Stimulated activated CD8-positive, alpha-beta memory T cell treated with anti-CD3 and anti-CD28 coated beads, Interleukin-7, amount 100 ng/mL, for 24 hours (primary cell): ENCODE results near the gene ARID3A.

ENCODE experiments used
- DNase-seq: peaks from one replicate; pipeline ENCODE4 v3.0.0-alpha.2; 2020; ENCODE audit warnings: low read depth

ARID3A gene

DNA sequence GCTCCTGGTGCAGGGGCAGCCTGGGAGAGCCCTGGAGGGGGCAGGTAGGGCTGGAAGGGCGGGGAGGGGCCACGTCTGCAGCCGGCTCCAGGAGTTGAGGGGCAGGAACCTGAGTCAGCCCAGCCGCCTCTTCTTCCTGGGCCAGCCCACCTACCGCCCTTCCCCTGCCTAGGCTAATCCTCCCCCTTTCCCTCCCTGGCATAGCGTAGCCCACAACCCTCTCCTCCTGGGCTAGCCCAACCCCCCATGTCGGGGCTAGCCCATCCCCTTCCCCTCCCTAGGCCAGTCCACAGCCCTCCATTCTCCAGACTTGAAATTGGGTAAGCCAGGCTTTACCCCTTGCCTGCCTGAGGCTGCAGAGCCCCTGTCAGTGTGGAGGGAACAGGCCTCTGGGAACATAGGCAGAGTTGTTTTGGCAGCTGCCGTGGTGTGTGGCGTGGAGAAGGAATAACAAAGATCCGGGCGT lies 37.7 kb downstream of the ARID3A start:
- no peak for DNase-seq

DNA sequence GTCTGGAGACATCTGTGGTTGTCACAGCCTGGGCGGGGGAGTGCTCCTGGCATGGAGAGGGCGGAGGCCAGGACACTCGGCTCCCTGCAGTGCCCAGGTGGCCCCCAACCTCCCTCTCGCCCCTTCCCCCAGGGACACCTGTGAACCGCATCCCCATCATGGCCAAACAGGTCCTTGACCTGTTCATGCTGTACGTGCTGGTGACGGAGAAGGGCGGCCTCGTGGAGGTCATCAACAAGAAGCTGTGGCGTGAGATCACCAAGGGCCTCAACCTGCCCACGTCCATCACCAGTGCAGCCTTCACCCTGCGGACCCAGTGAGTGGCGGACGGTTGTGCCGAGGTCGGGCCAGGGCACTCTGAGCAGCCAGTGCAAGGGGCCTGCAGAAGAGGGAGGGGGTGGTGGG lies 38.3 kb downstream of the ARID3A start:
- no peak for DNase-seq

- no peak for DNase-seq
Observed at GRCh38 chr19:964761-965694, 39.2 kb downstream of the ARID3A start.

GRCh38 chr19:966485-967088 lies 40.8 kb downstream of the ARID3A start:
- no peak for DNase-seq

DNA sequence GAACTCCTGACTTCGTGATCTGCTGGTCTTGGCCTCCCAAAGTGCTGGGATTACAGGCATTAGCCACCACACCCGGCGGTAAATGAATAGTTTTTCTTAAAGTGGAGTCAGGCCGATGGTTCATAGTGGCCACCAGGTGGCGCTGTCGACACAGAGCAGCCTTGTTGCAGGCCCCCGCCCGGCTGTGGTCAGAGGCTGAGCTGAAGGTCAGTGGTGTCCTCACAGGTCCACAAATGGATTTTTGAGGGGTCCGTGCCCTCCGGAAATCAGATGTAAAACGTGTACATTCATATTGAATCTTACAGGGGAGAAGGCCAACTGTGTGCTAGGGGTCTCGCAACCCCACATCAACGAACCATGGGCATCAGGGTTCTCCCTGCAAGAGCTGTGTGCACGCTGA lies 44.9 kb downstream of the ARID3A start:
- no peak for DNase-seq

DNA sequence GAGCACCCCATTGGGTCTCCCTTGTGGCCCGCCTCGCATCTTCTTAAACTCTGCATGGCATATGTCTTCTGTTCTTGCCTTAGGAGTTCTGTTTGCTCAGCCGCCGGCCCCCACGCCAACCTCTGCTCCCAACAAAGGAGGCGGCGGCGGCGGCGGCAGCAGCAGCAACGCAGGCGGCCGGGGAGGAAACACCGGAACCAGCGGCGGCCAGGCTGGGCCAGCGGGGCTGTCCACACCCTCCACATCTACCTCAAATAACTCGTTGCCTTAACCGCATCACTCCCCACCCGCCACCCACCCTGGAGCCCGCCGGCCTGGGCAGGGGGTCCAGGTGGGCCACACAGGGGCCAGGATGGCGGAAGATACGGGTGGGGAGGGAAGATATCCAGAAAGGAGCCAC lies 46.0 kb downstream of the ARID3A start:
- DNase-seq, result no peak

GRCh38 chr19:972281-972680 lies 46.4 kb downstream of the ARID3A start:
- no peak for DNase-seq

GRCh38 chr19:973726-974563 lies 48.1 kb downstream of the ARID3A start:
- no peak for DNase-seq

DNA sequence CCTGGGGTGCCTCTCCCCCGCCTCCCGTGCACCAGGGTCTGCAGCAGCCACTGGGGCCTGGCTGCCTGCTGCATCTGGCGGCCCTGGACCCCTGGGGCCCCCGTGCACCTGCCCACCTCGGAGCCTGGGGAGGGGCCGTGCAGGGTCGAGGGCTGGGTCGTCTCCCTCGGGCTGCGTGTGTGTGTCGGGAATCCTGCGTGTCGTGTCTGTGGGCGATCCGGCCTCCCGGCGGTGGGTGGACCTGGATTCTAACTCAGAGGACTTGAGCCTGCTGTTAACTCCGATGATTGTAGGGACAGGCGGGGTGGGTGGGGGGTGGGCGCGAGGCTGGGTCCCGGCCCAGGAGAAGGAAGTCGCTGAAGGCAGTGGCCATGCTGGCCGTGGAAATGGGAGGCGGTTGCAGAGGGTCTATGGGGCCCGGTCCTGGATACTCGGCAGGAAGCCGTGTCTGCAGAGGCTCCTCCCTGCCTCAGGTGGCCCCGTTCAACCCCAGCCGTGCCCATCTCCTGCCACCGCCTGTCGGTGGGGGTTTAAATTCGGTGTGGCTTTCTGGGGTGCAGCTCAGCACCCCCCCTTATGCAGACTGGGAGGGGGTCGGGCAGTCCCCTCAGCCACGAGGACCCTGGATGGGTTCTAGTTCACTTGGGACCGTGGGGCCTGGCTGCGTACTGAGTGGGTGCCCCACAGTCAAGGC lies 48.9 kb downstream of the ARID3A start:
- DNase-seq, result no peak

DNA sequence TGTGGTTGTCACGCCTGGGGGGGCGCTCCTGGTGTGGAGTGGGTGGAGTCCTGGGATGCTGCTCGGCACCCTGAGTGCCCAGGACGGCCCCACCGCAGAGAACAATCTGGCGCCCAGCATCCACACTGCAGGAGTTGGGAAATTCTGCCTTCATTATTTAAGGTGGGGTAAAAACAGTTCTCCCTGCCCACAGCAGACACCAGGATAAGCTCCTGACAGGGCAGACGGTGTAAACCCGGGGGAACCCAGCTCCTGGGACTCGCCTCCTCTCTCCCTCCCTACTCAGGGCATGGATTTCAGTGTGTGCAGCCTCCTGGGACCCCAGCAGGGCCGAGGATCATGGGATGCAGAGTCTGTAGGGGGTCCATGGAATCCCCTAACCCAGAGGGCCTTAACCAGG lies 50.6 kb downstream of the ARID3A start:
- no peak for DNase-seq

DNA sequence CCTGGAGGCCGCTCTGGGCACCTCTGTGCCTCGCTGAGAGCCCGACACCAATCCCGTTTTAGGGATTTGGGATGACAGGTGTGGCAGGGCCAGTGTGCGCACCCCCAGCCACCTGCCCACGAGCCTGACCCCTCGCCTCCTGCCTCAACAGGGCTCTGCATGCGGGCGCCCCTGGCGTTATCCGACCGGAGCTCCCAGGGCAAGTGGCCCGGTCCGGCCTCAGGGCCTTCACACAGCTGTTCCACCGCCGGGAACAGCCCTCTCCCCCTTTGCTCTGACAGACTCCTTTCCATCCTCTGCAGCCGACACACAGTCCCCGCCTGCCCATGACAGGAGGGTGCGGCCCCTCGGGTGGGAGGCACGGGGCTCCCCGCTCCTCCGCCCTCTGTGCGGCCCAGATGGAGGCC lies 51.2 kb downstream of the ARID3A start:
- DNase-seq, result no peak

- DNase-seq, result no peak
Observed at GRCh38 chr19:979318-979741, 53.5 kb downstream of the ARID3A start.

- DNase-seq, result no peak
Observed at GRCh38 chr19:980133-980998, 54.5 kb downstream of the ARID3A start.

DNA sequence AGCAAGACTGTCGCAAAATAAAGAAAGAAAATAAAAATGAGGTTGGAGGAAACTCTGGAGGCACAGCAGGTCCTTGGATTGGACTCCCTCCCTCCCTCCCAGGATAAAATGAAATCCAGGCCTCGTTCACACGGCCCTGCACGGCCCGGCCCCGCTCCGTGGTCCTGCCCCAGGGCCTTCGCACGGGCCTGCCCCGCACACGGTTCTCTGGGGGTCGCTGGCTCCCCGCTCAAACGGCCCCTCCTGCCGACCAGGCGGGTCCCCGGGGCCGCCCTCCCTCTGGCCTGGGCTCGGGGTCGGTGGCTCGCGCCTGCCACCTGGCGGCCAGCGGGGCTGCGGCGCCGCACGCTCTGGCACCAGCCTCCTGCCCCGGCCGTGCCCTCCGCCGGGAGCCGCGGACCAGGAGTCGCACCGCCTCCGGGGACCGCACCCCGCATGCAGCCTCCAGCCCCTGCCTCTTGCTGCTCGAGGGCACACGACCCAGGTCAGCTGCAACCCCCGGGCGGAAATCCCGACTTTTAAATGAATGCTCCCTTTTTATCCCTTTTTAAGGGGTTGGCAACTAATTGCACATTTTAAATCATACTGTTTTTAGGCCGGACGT lies 56.8 kb downstream of the ARID3A start:
- peak; percentile 55 for DNase-seq

DNA sequence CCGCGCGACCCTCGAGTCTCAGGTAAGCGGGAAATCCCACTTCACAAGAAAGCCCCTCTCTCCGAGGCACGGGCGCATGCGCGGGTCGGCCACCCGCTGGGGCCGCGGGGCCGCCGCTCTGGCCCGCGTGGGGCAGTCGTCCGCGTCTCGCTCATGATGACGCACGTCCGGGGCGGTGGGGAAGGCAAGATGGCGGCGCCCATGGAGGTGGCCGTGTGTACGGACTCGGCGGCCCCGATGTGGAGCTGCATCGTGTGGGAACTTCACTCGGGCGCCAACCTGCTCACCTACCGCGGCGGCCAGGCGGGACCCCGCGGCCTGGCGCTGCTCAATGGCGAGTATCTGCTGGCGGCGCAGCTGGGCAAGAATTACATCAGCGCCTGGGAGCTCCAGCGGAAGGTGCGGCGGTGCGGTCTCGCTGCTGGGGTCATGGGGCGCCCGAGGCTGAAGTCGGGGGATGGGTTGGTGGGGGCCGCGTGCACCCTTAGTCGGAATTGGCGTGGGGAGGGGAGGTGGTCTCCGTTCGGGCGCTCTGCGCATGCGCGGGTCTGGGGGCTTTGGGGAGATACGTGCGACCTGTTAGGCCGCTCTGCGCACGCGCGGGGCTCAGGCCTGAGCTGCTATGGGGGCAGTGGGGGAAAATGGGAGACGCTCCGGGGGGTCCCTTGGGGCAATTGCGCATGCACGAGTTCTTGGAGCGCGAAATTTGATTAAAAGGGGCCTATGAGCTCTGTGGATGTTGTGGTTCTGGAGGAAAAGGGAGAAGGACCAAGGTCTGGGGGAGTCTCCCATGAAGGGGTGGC lies 58.5 kb downstream of the ARID3A start, which contains the start of gene WDR18:
TSS of gene WDR18 (plus strand) at position 181 of the 803 bp plus-strand sequence. CDS start at position 190, 9 bp downstream.
- peak; percentile 85 for DNase-seq

DNA sequence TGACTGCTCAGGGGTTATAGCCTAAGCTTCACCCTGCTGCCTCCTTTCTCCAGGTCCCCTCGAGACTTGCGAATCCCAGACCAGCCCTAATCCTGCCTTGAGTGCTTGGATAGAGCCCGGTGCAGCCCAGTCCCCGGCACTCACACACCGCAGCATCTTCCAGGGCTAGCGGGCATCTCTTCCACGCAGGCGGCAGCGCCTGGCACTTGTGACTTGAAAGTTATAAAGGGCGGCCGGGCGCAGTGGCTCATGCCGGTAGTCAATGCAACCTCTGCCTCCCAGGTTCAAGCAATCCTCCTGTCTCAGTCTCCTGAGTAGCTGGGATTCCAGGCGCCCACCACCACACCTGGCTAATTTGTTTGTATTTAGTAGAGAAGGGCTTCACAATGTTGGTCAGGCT lies 60.2 kb downstream of the ARID3A start:
- no peak for DNase-seq

GRCh38 chr19:988081-988480 lies 62.2 kb downstream of the ARID3A start:
- DNase-seq, result no peak

DNA sequence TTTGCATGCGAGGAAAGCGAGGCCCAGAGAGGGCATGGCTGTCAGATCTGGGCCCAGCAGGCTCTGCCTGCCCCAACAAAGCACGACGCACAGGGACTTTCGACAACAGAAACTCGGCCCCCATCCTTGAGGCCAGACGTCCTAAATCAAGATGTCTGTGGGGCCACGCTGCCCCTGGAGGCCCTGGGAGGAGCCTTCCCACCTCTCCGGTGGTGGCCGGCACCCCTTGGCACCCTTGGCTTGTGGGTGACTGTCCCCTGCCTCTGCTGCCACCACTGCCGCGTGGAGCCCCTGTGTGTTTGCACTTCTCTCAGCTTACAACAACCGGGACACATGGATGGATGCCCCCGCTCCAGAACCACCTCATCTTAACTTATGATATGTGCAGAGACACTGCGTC lies 62.7 kb downstream of the ARID3A start:
- DNase-seq, result no peak

DNA sequence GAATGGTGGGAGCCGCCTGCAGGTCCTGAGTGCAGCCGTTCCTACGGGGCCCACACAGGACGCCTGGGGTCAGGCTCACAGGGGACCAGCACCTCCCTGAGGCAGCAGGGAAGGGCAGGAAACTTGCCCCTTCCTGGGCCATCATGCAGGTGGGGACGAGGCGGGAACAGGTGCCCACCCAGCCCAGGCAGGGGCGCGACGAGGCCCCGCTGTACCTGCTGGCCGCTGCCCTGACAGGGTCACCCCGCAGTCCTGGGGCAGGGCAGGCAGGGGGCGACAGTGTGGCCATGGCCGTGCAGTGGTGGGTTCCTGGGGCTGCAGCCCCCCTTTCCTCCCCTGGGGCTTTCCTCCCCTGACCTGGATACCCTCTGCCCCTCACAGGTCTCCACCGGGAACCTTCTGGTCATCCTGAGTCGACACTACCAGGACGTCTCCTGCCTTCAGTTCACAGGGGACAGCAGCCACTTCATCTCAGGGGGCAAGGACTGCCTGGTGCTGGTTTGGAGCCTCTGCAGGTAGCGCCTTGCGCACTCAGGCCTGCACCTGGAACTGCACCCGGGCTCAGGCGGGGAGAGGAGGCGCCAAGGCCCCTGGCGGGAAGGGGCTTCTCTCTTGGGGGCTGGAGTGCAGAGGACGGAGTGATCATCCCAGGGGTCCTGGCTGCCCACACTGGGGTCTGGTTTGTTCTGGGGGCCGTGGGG lies 63.7 kb downstream of the ARID3A start:
- no peak for DNase-seq
